Activated T-helper 1 cell treated with Interleukin-2 at 50 U/mL for 16 hours (primary cell): Measurements from ENCODE around the gene PCDHGB2.
"Not testable (repeated sequence)": the region's sequence is repeated elsewhere in the genome, so short reads cannot be mapped to it uniquely, and the experiment has no call there.

Experiments
- DNase-seq: peaks from one replicate; pipeline ENCODE4 v3.0.0-alpha.2; 2020; ENCODE audit warnings: low read depth

The PCDHGB2 gene

DNA sequence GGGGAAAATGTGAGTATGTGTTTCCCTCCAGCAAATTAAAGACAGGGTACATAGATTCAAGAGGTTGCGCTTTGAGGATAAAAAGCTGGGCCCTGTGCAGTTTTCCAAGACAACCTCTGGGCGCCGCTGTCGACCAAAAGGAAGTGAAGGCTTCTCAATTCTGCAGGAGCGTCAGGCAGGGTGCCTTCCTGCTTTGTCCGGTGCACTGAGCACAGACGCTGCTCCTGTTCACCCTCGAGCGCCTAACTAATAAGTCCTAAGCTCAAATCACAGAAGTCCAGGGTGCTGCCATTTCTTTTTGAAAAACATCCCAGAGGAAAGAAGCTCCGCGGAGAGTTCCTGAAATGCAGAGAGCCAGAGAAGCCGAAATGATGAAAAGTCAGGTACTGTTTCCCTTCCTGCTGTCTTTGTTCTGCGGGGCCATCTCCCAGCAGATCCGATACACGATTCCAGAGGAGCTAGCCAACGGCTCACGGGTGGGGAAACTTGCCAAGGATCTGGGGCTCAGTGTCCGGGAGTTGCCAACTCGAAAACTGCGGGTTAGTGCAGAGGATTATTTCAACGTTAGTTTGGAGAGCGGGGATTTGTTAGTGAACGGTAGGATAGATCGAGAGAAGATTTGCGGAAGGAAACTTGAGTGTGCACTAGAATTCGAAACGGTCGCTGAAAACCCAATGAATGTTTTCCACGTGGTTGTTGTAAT is 9.7 kb upstream of the PCDHGB2 start, which contains the start of gene PCDHGB1:
TSS of gene PCDHGB1 (plus strand) at position 183 of the 703 bp plus-strand sequence. CDS start at position 345, 162 bp downstream.
- no peak for DNase-seq

DNA sequence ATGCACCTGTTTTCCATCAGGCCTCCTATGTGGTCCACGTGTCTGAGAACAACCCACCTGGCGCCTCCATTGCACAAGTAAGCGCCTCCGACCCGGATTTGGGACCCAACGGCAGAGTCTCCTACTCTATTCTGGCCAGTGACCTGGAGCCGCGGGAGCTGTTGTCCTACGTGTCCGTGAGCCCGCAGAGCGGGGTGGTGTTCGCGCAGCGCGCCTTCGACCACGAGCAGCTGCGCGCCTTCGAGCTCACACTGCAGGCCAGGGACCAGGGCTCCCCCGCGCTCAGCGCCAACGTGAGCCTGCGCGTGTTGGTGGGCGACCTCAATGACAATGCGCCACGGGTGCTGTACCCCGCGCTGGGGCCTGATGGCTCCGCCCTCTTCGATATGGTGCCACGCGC is 8.2 kb upstream of the PCDHGB2 start:
- no peak for DNase-seq

DNA sequence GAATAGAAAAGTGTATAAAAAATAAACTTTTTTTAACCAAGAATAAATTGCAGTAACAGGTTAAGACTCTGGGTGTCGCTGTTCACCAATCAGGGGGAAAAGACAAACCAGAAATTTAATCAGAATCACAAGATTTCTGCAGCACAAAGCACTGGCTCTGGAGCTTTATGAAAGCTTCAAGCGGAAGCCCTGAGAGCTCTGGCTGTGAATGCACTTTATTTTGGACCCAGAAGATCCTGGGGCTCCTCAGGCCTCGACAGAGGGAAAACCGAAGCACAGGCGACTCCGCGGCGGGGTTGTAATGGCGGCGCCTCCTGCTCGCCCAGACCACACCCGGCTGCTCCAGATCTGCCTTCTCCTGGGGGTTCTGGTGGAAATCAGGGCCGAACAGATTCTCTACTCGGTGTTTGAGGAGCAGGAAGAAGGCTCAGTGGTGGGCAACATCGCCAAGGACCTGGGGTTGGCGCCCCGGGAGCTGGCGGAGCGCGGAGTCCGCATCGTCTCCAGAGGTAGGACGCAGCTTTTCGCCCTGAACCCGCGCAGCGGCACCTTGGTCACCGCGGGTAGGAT is 4.8 kb upstream of the PCDHGB2 start, which contains the start of gene PCDHGA4:
TSS of gene PCDHGA4 (plus strand) at position 122 of the 570 bp plus-strand sequence. CDS start at position 209, 87 bp downstream.
- no peak for DNase-seq

DNA sequence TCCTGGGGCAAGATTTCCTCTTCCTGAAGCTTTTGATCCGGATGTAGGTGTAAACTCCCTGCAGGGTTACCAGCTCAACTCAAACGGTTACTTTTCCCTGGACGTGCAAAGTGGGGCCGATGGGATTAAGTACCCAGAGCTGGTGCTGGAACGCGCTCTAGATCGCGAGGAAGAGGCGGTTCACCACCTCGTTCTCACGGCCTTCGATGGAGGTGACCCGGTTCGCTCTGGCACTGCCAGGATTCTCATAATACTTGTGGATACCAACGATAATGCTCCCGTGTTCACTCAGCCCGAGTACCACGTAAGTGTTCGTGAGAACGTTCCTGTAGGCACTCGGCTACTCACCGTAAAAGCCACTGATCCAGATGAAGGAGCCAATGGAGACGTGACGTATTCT is 4.2 kb upstream of the PCDHGB2 start:
- no peak for DNase-seq

DNA sequence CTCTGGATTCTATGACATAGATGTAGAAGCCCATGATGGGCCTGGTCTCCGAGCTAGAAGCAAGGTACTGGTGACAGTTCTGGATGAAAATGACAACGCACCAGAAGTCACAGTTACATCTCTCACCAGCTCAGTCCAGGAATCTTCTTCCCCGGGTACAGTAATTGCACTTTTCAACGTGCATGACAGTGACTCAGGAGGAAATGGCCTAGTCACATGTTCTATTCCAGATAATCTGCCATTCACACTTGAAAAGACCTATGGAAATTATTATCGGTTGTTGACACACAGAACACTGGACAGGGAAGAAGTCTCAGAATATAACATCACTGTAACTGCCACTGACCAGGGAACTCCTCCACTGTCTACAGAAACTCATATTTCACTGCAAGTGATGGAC is 3.7 kb upstream of the PCDHGB2 start:
- DNase-seq = no peak

DNA sequence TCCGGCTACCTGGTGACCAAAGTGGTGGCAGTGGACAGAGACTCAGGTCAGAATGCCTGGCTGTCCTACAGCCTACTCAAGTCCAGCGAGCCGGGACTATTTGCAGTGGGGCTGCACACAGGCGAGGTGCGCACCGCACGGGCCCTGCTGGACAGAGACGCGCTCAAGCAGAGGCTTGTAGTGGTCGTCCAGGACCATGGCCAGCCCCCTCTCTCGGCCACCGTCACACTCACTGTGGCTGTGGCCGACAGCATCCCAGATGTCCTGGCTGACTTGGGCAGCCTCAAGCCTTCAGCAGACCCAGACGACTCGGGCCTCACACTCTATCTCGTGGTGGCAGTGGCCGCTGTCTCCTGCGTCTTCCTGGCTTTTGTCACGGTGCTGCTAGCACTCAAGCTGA is 2.8 kb upstream of the PCDHGB2 start:
- no peak for DNase-seq

DNA sequence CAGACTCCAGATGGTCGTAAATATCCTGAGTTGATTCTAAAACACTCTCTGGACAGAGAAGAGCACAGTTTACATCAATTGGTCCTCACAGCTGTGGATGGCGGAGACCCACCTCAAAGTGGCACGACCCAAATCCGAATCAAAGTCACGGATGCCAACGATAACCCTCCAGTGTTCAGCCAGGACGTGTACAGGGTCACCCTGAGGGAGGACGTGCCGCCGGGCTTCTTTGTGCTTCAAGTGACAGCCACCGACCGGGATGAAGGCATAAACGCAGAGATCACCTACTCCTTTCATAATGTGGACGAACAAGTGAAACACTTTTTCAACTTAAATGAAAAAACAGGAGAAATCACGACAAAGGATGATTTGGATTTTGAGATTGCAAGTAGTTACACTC is 891 bp downstream of the PCDHGB2 start:
- no peak for DNase-seq

DNA sequence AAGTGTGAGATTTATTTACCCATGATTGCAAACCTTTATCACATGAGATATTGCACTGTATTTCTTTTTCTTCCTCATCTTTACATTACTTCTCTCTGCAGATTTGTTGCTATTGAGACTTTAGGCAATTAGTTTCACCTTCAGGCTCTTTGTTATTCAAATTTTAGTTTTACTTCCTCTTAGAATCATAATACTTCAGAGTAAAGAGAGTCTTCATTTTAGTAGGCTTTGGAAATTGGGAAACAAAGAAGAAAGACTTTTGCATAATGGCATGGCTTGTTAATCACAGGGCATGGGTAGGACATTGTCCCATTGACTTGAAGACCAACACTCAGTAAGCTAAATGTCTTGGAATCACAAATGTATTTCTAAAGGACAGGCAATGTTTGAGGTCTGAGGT is 2.9 kb downstream of the PCDHGB2 start:
- DNase-seq = no peak

DNA sequence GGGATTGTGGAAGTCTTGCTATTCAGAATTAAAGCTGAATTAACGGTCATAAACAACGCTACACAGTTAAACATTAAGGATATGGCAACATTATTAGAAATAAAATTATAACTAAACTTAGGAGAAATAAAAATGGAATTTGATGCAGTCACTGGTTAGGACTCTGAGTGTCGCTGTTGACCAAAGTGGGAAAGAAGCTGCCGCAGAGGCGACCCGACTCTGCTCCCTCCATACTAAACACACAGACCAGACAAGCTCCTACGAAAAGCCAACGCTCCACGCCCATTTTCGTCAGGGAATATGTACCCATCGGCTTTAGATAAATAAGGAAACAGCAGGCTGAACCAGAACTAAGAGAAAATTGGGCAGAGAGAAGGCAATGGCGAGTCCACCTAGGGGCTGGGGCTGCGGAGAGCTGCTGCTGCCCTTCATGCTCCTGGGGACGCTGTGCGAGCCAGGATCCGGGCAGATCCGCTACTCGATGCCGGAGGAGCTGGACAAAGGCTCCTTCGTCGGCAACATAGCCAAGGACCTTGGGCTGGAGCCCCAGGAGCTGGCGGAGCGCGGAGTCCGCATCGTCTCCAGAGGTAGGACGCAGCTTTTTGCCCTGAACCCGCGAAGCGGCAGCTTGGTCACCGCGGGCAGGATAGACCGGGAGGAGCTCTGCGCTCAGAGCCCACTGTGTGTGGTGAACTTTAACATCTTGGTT is 4.3 kb downstream of the PCDHGB2 start, which contains the start of gene PCDHGA5:
TSS of gene PCDHGA5 (plus strand) at position 211 of the 709 bp plus-strand sequence. CDS start at position 380, 169 bp downstream.
- no peak for DNase-seq

DNA sequence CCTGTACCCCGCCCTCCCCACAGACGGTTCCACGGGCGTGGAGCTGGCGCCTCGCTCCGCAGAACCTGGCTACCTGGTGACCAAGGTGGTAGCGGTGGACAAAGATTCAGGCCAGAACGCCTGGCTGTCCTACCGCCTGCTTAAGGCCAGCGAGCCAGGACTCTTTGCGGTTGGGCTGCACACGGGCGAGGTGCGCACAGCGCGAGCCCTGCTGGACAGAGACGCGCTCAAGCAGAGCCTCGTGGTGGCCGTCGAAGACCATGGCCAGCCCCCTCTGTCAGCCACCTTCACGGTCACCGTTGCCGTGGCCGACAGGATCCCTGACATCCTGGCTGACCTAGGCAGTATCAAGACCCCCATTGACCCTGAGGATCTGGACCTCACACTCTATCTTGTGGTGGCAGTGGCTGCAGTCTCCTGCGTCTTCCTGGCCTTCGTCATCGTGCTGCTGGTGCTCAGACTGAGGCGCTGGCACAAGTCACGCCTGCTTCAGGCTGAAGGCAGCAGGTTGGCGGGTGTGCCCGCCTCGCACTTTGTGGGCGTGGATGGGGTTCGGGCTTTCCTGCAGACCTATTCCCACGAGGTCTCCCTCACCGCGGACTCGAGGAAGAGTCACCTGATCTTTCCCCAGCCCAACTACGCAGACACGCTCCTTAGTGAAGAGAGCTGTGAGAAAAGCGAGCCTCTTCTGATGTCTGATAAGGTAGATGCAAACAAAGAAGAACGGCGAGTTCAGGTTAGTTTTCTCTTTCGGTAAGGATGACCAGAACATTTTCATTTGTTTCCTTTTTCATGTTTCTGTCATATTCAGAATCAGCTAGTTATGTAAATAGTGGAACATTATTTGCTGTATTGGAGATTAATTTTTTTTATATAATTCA is 6.5 kb downstream of the PCDHGB2 start:
- DNase-seq = no peak

DNA sequence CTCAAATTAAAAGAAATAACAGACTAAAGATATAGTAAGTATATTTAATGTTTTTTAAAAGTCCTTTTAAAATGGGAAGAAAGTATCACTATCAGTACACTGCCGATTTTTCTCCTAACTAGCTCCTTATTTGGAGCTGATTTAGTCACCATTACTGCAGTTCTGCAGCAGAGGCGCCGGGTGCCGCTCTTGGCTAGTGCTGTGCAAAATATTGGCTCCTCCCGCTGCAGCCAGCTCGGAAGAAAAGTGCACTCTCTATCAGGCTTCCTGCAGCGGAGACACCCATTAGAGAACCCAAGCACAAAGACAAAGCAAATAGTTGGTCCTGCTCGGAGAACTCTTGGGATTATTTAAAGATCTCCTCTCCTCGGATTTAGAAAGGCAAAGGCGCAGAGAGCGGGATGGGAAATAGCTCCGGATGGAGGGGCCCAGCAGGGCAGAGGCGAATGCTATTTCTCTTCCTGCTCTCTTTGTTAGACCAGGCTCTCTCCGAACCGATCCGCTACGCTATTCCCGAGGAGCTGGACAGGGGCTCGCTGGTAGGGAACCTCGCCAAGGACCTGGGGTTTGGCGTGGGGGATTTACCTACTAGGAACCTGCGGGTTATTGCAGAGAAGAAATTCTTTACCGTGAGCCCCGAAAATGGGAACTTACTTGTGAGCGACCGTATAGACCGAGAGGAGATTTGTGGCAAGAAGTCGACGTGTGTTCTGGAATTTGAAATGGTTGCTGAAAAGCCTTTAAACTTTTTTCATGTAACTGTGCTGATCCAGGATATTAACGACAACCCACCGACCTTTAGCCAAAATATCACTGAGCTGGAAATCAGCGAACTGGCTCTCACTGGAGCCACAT is 10.4 kb downstream of the PCDHGB2 start, which contains the start of gene PCDHGB3:
TSS of gene PCDHGB3 (plus strand) at position 249 of the 855 bp plus-strand sequence. CDS start at position 402, 153 bp downstream.
- DNase-seq = no peak

DNA sequence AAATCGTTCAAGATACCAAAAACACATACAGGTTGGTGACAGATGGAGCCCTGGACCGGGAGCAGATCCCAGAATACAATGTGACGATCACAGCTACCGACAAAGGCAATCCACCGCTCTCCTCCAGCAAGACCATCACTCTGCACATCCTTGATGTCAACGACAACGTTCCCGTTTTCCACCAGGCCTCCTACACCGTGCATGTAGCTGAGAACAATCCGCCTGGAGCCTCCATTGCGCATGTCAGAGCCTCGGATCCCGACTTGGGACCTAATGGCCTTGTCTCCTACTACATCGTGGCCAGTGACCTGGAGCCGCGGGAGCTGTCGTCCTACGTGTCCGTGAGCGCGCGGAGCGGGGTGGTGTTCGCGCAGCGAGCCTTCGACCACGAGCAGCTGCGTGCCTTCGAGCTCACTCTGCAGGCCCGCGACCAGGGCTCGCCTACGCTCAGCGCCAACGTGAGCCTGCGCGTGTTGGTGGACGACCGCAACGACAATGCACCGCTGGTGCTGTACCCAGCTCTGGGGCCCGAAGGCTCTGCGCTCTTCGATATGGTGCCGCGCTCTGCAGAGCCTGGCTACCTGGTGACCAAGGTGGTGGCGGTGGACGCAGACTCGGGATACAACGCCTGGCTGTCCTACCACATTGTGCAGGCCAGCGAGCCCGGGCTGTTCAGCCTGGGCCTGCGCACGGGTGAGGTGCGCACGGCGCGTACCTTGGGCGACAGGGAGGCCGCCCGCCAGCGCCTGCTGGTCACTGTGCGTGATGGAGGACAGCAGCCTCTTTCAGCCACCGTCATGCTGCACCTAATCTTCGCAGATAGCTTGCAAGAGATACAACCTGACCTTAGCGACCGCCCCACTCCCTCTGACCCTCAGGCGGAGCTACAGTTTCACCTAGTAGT is 12.0 kb downstream of the PCDHGB2 start:
- DNase-seq = no peak

DNA sequence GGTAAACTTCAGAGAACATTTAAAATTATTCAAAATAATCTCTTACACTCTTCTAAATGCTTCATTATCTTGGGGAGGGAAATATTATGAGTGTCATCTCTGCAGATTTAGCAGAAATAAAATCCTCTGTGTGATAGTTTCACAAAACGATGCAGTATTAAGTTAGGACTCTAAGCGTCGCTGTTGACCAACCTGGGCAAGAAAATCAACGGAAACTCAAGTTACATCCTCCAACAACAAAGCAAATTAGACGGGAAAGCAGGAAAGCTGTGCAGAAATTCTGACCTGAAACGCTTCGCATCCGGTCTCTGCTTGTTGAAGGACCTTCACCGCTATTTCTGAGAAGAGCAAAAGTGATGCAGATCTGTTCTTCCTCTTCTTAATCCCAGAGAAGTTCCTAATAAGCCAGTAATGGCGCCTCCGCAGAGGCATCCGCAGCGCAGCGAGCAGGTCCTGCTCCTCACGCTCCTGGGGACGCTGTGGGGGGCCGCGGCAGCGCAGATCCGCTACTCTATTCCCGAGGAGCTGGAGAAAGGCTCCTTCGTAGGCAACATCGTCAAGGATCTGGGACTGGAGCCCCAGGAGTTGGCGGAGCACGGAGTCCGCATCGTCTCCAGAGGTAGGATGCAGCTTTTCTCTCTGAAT is 14.0 kb downstream of the PCDHGB2 start, which contains the start of gene PCDHGA6:
TSS of gene PCDHGA6 (plus strand) at position 219 of the 645 bp plus-strand sequence. CDS start at position 412, 193 bp downstream.
- no peak for DNase-seq

DNA sequence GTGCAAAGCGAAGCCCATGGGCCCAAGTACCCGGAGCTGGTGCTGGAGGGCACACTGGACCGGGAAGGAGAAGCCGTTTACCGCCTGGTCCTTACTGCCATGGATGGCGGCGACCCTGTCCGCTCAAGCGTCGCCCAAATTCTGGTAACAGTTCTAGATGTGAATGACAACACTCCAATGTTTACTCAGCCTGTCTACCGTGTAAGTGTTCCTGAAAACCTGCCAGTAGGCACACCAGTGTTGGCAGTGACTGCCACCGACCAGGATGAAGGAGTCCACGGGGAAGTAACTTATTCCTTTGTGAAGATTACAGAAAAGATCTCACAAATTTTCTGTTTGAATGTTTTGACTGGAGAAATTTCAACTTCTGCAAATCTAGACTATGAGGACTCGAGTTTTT is 14.8 kb downstream of the PCDHGB2 start:
- DNase-seq = no peak

DNA sequence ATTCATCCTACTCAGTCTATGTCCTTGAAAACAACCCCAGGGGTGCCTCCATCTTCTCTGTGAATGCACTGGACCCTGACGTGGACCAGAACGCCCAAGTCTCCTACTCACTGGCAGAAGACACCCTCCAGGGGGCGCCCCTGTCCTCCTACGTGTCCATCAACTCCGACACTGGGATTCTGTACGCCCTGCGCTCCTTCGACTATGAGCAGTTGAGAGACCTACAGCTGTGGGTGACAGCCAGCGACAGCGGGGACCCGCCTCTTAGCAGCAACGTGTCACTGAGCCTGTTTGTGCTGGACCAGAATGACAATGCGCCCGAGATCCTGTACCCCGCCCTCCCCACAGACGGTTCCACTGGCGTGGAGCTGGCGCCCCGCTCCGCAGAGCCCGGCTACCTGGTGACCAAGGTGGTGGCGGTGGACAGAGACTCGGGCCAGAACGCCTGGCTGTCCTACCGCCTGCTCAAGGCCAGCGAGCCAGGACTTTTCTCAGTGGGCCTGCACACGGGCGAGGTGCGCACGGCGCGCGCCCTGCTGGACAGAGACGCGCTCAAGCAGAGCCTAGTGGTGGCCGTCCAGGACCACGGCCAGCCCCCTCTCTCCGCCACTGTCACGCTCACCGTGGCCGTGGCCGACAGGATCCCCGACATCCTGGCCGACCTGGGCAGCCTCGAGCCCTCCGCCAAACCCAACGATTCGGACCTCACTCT is 15.8 kb downstream of the PCDHGB2 start:
- not testable (repeated sequence) for DNase-seq

DNA sequence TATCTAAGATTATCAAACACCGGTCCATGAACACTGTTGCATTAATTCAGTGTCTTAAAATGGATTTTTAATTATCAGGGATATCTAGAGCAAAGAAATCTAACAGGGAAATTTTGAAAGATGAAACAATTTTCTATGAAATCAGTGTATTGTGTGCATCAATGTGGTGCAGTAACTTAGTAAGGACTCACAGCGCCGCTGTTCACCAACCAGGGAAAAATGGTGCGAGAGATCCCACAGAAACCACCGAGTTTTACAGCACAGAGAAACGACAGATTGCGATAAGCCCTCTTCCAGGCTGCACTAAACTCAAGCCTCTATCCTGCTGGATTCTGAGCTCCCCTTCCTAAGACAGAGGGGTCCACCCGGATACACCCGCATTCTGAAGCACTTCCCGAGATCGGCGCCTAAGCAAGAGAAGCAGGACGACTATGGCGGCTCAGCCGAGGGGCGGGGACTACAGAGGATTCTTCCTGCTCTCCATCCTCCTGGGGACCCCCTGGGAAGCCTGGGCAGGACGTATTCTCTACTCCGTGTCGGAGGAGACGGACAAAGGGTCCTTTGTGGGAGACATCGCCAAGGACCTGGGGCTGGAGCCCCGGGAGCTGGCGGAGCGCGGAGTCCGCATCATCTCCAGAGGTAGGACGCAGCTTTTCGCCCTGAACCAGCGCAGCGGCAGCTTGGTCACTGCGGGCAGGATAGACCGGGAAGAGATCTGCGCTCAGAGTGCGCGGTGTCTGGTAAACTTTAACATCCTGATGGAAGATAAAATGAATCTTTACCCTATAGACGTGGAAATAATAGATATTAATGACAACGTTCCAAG is 22.9 kb downstream of the PCDHGB2 start, which contains the start of gene PCDHGA7:
TSS of gene PCDHGA7 (plus strand) at position 274 of the 826 bp plus-strand sequence. CDS start at position 432, 158 bp downstream.
- DNase-seq = no peak

DNA sequence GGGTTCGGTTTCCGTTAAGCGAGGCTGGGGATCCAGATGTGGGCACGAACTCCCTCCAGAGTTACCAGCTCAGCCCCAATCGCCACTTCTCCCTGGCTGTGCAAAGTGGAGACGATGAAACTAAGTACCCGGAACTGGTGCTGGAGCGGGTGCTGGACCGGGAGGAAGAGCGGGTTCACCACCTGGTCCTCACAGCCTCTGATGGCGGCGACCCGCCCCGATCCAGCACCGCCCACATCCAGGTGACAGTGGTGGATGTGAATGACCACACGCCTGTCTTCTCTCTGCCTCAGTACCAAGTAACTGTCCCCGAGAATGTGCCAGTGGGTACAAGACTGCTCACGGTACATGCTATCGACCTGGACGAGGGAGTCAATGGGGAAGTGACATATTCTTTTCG is 23.6 kb downstream of the PCDHGB2 start:
- no peak for DNase-seq
